Parathyroid adenoma (tissue), 2 donors: Measurements from ENCODE around the gene ITGA11.

Experiments
- H2AFZ ChIP-seq: fragments of 300-600 bp; sonication (generic); one replicate; pipeline ENCODE4 v1.7.0; 2017; ENCODE audit warnings: antibody characterized with exemption, mild to moderate bottlenecking
- H3K27ac ChIP-seq: fragments of 300-600 bp; sonication (generic); one replicate; pipeline ENCODE4 v1.7.0; 2017
- H3K27me3 ChIP-seq: fragments of 300-600 bp; sonication (generic); one replicate; pipeline ENCODE4 v1.7.0; 2017; ENCODE audit warnings: low read length; ENCODE audit not compliant: control insufficient read depth, insufficient read depth
- H3K36me3 ChIP-seq: fragments of 300-600 bp; sonication (generic); one replicate; pipeline ENCODE4 v1.7.0; 2017; ENCODE audit warnings: low read length; ENCODE audit not compliant: control insufficient read depth, insufficient read depth
- H3K4me1 ChIP-seq: fragments of 300-600 bp; sonication (generic); one replicate; pipeline ENCODE4 v1.7.0; 2017; ENCODE audit warnings: control low read depth
- H3K4me2 ChIP-seq: fragments of 300-600 bp; sonication (generic); one replicate; pipeline ENCODE4 v1.7.0; 2017; ENCODE audit warnings: low read length
- H3K4me3 ChIP-seq: fragments of 300-600 bp; sonication (generic); one replicate; pipeline ENCODE4 v1.7.0; 2017; ENCODE audit warnings: low read depth, low read length
- H3K79me2 ChIP-seq: fragments of 300-600 bp; sonication (generic); one replicate; pipeline ENCODE4 v1.7.0; 2017; ENCODE audit warnings: control low read depth
- H3K9ac ChIP-seq: fragments of 300-600 bp; sonication (generic); one replicate; pipeline ENCODE4 v1.7.0; 2017; ENCODE audit warnings: mild to moderate bottlenecking
- H3K9me3 ChIP-seq: fragments of 300-600 bp; sonication (generic); one replicate; pipeline ENCODE4 v1.7.0; 2017; ENCODE audit warnings: low read length; ENCODE audit not compliant: control insufficient read depth
- CTCF ChIP-seq: fragments of 300-600 bp; sonication (generic); IDR thresholded peaks from one replicate; pipeline ENCODE4 v1.7.0; 2017; ENCODE audit warnings: antibody characterized with exemption, mild to moderate bottlenecking
- donor health status: primary hyperparathyroidism.

ITGA11 gene

DNA sequence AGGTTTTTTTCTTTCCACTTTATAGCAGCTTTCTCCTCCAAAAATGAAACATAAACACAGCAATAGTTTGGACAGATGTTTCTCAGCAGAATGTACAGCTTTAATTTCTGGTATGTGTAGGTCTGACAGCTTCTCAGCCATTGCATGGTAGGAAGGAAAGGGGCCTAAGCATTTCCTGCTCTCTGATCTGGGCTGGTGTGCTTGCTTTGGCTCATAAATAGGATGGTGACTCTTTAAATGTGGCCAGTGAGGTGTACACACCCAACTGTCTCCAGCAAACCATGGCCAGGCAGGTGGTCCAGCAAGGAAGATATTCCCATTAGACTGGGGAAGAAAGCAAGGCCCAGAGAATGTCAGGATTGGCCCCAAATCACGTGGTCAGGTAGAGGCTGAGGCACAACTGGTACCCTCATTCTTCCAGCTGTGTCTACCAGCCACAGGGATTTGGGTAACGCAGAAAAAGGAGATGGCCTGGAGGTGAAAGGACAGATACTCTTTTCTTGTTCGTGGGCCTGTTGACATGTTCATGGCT is 52.1 kb downstream of the ITGA11 start:
- Histone ChIP-seq H3K4me3 (no peak overlapping the region), H3K4me2 (no peak overlapping the region), H3K4me1 (no peaks in the 10 kb centered on the region), H3K36me3 (no peaks in the 10 kb centered on the region), H3K9me3 (no peaks in the 10 kb centered on the region), H3K9ac (no peak overlapping the region), H3K27me3 (no peaks in the 10 kb centered on the region), H3K79me2 (no peaks in the 10 kb centered on the region), H3K27ac (no peak overlapping the region), H2AFZ (no peak overlapping the region)
- no peak for TF ChIP-seq CTCF

DNA sequence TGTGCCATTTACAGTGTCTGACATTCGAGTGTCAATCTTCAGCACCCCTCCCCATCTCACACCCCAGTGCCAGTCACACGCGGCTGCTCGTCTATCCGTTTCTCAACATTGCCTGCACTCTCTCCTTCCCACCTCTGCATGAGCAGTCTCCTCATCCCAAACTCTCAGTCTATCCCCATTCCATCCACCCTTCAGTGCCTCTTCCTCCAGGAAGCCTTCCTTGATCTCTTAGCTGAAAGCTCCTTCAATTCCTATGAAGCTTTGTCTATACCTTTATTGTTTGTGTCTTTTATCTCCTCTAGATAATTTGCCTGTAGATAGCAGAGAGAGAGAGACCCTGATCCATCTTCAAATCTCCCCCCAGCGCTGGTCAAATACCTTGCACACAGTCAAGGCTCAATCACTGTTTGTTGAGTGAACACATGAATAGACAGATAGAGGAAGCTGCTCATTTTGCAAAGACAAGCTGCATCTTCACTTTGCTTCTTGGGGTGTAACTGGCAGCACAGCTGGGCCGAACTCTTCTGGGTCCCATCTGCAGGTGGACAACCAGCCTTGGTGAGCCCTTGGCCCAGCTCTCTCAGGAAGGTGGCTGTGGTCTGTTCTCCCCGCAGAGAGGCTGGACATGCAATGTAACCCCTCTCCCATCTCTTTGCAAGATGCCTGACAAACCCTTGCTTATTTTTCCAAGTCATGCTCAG is 52.8 kb downstream of the ITGA11 start:
- H3K36me3 ChIP-seq: no peaks in the 10 kb centered on the region
- no peak overlapping the region for H3K4me3 ChIP-seq
- H3K27me3 ChIP-seq: no peaks in the 10 kb centered on the region
- no peak overlapping the region for H3K27ac ChIP-seq
- H3K4me2 ChIP-seq: no peak overlapping the region
- H3K4me1 ChIP-seq: no peaks in the 10 kb centered on the region
- no peak overlapping the region for H3K9ac ChIP-seq
- no peak for TF ChIP-seq CTCF
- no peaks in the 10 kb centered on the region for H3K79me2 ChIP-seq
- H3K9me3 ChIP-seq: no peaks in the 10 kb centered on the region
- no peak overlapping the region for H2AFZ ChIP-seq

GRCh38 chr15:68378595-68378994 is 53.4 kb downstream of the ITGA11 start:
- Histone ChIP-seq H3K4me1 (no peaks in the 10 kb centered on the region), H3K27me3 (no peaks in the 10 kb centered on the region), H3K4me2 (no peak overlapping the region), H3K79me2 (no peaks in the 10 kb centered on the region), H3K4me3 (no peak overlapping the region), H2AFZ (no peak overlapping the region), H3K9ac (no peak overlapping the region), H3K27ac (no peak overlapping the region), H3K36me3 (no peaks in the 10 kb centered on the region), H3K9me3 (no peaks in the 10 kb centered on the region)
- no peak for TF ChIP-seq CTCF

- Histone ChIP-seq H3K9ac (no peak overlapping the region), H3K4me1 (no peaks in the 10 kb centered on the region), H3K4me2 (no peak overlapping the region), H2AFZ (no peak overlapping the region), H3K27ac (no peak overlapping the region), H3K9me3 (no peaks in the 10 kb centered on the region), H3K79me2 (no peaks in the 10 kb centered on the region), H3K4me3 (no peak overlapping the region), H3K27me3 (no peaks in the 10 kb centered on the region), H3K36me3 (no peaks in the 10 kb centered on the region)
- no peak for TF ChIP-seq CTCF
Observed at GRCh38 chr15:68377766-68378165, 54.2 kb downstream of the ITGA11 start.
